H9 (cell line): ENCODE measurements around the gene KPNA2. TPM values are rescaled to one million over a fixed set of nuclear protein-coding genes. Genes with fewer than 3 reads are reported as not detected.
"Not testable (repeated sequence)": the region's sequence is repeated elsewhere in the genome, so short reads cannot be mapped to it uniquely, and the experiment has no call there.

Source experiments
- DNase-seq: peaks from one replicate; pipeline ENCODE4 v3.0.0-alpha.2; 2017
- H2AFZ ChIP-seq: one replicate; pipeline ENCODE4 v1.6.1; 2013; ENCODE audit warnings: mild to moderate bottlenecking, low read length, control low read depth, moderate library complexity
- H2AK5ac ChIP-seq: 2 replicates; pipeline ENCODE4 v1.6.1; 2013; ENCODE audit warnings: low read length, control low read depth, mixed read lengths; ENCODE audit not compliant: insufficient read length
- H2BK120ac ChIP-seq: one replicate; pipeline ENCODE4 v1.6.1; 2013; ENCODE audit warnings: low read depth, mild to moderate bottlenecking, low read length, control low read depth, inconsistent platforms; ENCODE audit not compliant: poor library complexity, severe bottlenecking
- H2BK12ac ChIP-seq: 2 replicates; pipeline ENCODE4 v1.6.1; 2013; ENCODE audit warnings: low read length, control low read depth, mixed read lengths, low read depth; ENCODE audit not compliant: insufficient read length
- H2BK15ac ChIP-seq: 2 replicates; pipeline ENCODE4 v1.6.1; 2013; ENCODE audit warnings: low read depth, low read length, control low read depth
- H2BK20ac ChIP-seq: one replicate; pipeline ENCODE4 v1.6.1; 2013; ENCODE audit warnings: low read depth, mild to moderate bottlenecking, low read length, control low read depth, inconsistent platforms; ENCODE audit not compliant: poor library complexity, severe bottlenecking
- H2BK5ac ChIP-seq: 2 replicates; pipeline ENCODE4 v1.6.1; 2013; ENCODE audit warnings: low read length, control low read depth, mixed read lengths; ENCODE audit not compliant: insufficient read length
- H3K14ac ChIP-seq: 2 replicates; pipeline ENCODE4 v1.6.1; 2013; ENCODE audit warnings: low read length, control low read depth; ENCODE audit not compliant: insufficient read depth
- H3K18ac ChIP-seq: 2 replicates; pipeline ENCODE4 v1.6.1; 2013; ENCODE audit warnings: low read depth, mild to moderate bottlenecking, mixed read lengths, low read length, control low read depth; ENCODE audit not compliant: insufficient read length
- H3K23ac ChIP-seq: 2 replicates; pipeline ENCODE4 v1.6.1; 2013; ENCODE audit warnings: low read length, control low read depth, mixed read lengths, low read depth; ENCODE audit not compliant: insufficient read length
- H3K23me2 ChIP-seq: 2 replicates; pipeline ENCODE4 v1.6.1; 2013; ENCODE audit warnings: low read depth, mild to moderate bottlenecking, mixed read lengths, low read length, control low read depth; ENCODE audit not compliant: insufficient read length, poor library complexity, severe bottlenecking
- H3K27ac ChIP-seq: 2 replicates; pipeline ENCODE4 v1.5.1; 2013; ENCODE audit warnings: low read length, control low read depth, mixed read lengths, low read depth; ENCODE audit not compliant: insufficient read length
- H3K27me3 ChIP-seq: 2 replicates; pipeline ENCODE4 v1.6.1; 2013; ENCODE audit warnings: low read length, control low read depth, inconsistent platforms; ENCODE audit not compliant: insufficient read depth
- H3K4ac ChIP-seq: 2 replicates; pipeline ENCODE4 v1.6.1; 2013; ENCODE audit warnings: low read depth, mild to moderate bottlenecking, control low read depth, inconsistent platforms, low read length, moderate library complexity
- H3K4me1 ChIP-seq: 2 replicates; pipeline ENCODE4 v1.6.1; 2013; ENCODE audit warnings: low read length, control low read depth, inconsistent platforms; ENCODE audit not compliant: insufficient read depth
- H3K4me2 ChIP-seq: 2 replicates; pipeline ENCODE4 v1.6.1; 2013; ENCODE audit warnings: low read length, control low read depth, mixed read lengths; ENCODE audit not compliant: insufficient read length, insufficient read depth
- H3K56ac ChIP-seq: 2 replicates; pipeline ENCODE4 v1.6.1; 2013; ENCODE audit warnings: low read depth, mild to moderate bottlenecking, mixed read lengths, low read length, control low read depth; ENCODE audit not compliant: insufficient read length
- H3K79me1 ChIP-seq: 2 replicates; pipeline ENCODE4 v1.6.1; 2013; ENCODE audit warnings: low read depth, mild to moderate bottlenecking, moderate library complexity, low read length, control low read depth, inconsistent platforms; ENCODE audit not compliant: insufficient read depth, poor library complexity, severe bottlenecking
- H3K79me2 ChIP-seq: 2 replicates; pipeline ENCODE4 v1.6.1; 2013; ENCODE audit warnings: low read length, control low read depth, inconsistent platforms; ENCODE audit not compliant: insufficient read depth
- H3K9ac ChIP-seq: 2 replicates; pipeline ENCODE4 v1.6.1; 2013; ENCODE audit warnings: low read length, control low read depth, mixed read lengths; ENCODE audit not compliant: insufficient read length; ENCODE audit errors: extremely low read depth
- H3K9me3 ChIP-seq: one replicate; pipeline ENCODE4 v1.6.1; 2013; ENCODE audit warnings: low read depth, low read length, inconsistent platforms; ENCODE audit not compliant: control insufficient read depth
- H3T11ph ChIP-seq: one replicate; pipeline ENCODE4 v1.6.1; 2013; ENCODE audit warnings: mild to moderate bottlenecking, low read length, control low read depth, inconsistent platforms
- H4K20me1 ChIP-seq: one replicate; pipeline ENCODE4 v1.6.1; 2013; ENCODE audit not compliant: control insufficient read depth, insufficient read length, insufficient read depth
- H4K5ac ChIP-seq: 2 replicates; pipeline ENCODE4 v1.6.1; 2013; ENCODE audit warnings: low read depth, mild to moderate bottlenecking, mixed read lengths, low read length, control low read depth; ENCODE audit not compliant: insufficient read length
- H4K8ac ChIP-seq: replicated peaks from 2 replicates; pipeline ENCODE4 v1.6.1; 2013; ENCODE audit warnings: low read length, control low read depth, mixed read lengths, low read depth; ENCODE audit not compliant: insufficient read length
- H4K91ac ChIP-seq: 2 replicates; pipeline ENCODE4 v1.6.1; 2013; ENCODE audit warnings: low read depth, mild to moderate bottlenecking, moderate library complexity, mixed read lengths, low read length, control low read depth; ENCODE audit not compliant: insufficient read length
- H3K27ac Mint-ChIP-seq, 3 experiments: 2 replicates in 2 of 3; 3 replicates in 1 of 3; pipeline ENCODE4 v1.8.0; 2020 to 2021; ENCODE audit warnings: mixed read lengths in 3 of 3, mild to moderate bottlenecking in 1 of 3, moderate library complexity in 1 of 3
- H3K27me3 Mint-ChIP-seq: 2 replicates; pipeline ENCODE4 v1.8.0; 2021; ENCODE audit warnings: low read depth, mild to moderate bottlenecking, moderate library complexity, mixed read lengths
- H3K36me3 Mint-ChIP-seq, 3 experiments: 2 replicates in 2 of 3; 3 replicates in 1 of 3; pipeline ENCODE4 v1.8.0; 2020 to 2021; ENCODE audit warnings: low read depth in 3 of 3, mixed read lengths in 3 of 3; ENCODE audit not compliant: insufficient read depth in 1 of 3
- H3K4me1 Mint-ChIP-seq, 2 experiments: 2 replicates each; pipeline ENCODE4 v1.8.0; 2020; ENCODE audit warnings: mixed read lengths in 2 of 2
- H3K4me3 Mint-ChIP-seq, 2 experiments: 2 replicates in 1 of 2; 3 replicates in 1 of 2; pipeline ENCODE4 v1.8.0; 2020 to 2021; ENCODE audit warnings: mild to moderate bottlenecking in 2 of 2, mixed read lengths in 2 of 2, moderate library complexity in 1 of 2
- H3K9me3 Mint-ChIP-seq, 2 experiments: 2 replicates in 1 of 2; 3 replicates in 1 of 2; pipeline ENCODE4 v1.8.0; 2020; ENCODE audit warnings: mild to moderate bottlenecking in 2 of 2, mixed read lengths in 2 of 2, moderate library complexity in 1 of 2
- WGBS: extraction: QIAGEN DNeasy Blood & Tissue Kit; methylation state at CpG from one replicate; pipeline ENCODE4 v1.1.7; 2013; ENCODE audit warnings: missing lambda C conversion rate, low lambda C conversion rate, mixed read lengths; ENCODE audit not compliant: insufficient read length; ENCODE audit errors: extremely low coverage; 5-methylcytosine and 5-hydroxymethylcytosine counted together
- total RNA-seq: library from RNA; stranded (reverse); gene quantifications from 2 replicates; pipeline ENCODE4 v1.2.1, GENCODE V29; 2021
- TF ChIP-seq, protein P1 (sequence below): fragments of 200-600 bp; sonication (generic); conservative IDR thresholded peaks from 3 replicates; pipeline ENCODE4 v1.8.0; 2021; ENCODE audit warnings: antibody characterized with exemption, mild to moderate bottlenecking

KPNA2 gene
- total RNA-seq, 1 experiment from 2014 or later: 432 TPM

DNA sequence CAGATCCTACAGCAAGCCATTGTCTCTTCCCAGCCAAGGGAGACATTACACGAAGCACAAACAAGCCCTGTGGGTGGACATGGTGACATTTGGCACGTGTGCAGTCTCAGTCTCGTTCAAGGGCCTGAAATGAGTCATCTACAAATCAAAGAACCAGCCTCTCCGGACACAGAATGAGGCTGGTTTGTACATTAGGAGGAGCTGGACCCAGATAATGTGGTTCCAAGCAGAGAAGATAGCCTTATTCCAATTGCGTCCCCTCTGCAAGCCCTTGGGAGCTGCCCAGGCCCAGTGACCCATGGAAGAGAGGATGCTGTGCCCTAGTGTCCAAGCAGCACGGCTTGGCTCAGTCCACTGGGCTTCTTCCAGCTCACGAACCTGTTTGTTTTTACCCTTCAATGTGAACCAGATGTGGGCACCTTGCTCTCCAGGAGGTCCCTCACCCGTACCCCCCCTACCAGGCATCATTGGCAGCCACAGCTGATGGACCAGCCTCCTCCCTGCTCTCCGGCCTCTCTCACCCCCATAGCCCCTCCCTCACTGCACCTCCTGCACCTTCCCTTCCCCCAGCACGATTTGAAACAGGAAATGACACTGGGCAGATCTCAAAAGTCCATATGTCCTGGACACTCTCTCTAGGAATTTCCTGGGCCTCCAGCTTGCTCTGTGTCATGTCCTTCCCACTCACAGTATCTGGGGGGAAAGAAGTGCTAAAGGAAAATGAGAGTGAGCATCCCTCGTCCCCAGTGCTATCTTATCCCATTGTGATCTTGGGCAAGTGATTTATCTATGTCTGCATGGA, 26.2 kb downstream of the KPNA2 start:
- Histone ChIP-seq H3K27ac (no peak overlapping the region), H2AFZ (no peak overlapping the region)
- no CpG with 5 or more reads among the region's 11 CpGs for WGBS

GRCh38 chr17:68065366-68065765, 29.8 kb downstream of the KPNA2 start:
- not testable (repeated sequence) for H3K79me2 ChIP-seq, H3K36me3 Mint-ChIP-seq, H2BK120ac ChIP-seq, H2BK15ac ChIP-seq, H3T11ph ChIP-seq, DNase-seq, H3K79me1 ChIP-seq, H3K4ac ChIP-seq, H2BK5ac ChIP-seq, H4K20me1 ChIP-seq, H3K23ac ChIP-seq, H3K9me3 ChIP-seq, H3K4me3 Mint-ChIP-seq, H2AFZ ChIP-seq, H3K27ac Mint-ChIP-seq, H4K5ac ChIP-seq, H3K9ac ChIP-seq, H3K56ac ChIP-seq, H3K14ac ChIP-seq, H3K4me2 ChIP-seq, H3K4me1 ChIP-seq, H2BK12ac ChIP-seq, H4K8ac ChIP-seq, H4K91ac ChIP-seq, H2BK20ac ChIP-seq, H3K27me3 ChIP-seq, H3K4me1 Mint-ChIP-seq, H3K9me3 Mint-ChIP-seq, H3K27me3 Mint-ChIP-seq, H3K27ac ChIP-seq, H3K23me2 ChIP-seq, H3K18ac ChIP-seq, H2AK5ac ChIP-seq
- WGBS: no CpG with 5 or more reads among the region's 7 CpGs

More for the DNA sequence above, 26.2 kb downstream of the KPNA2 start:
- Histone ChIP-seq H3K18ac (no peak overlapping the region), H2BK120ac (no peak overlapping the region), H2BK12ac (no peak overlapping the region), H3K4me1 (no peaks in the 10 kb centered on the region), H3K9me3 (no peaks in the 10 kb centered on the region), H2BK5ac (no peak overlapping the region), H4K91ac (no peak overlapping the region), H3K4me2 (no peak overlapping the region), H3K4ac (no peak overlapping the region), H3K23ac (no peak overlapping the region), H3K27me3 (no peaks in the 10 kb centered on the region), H2BK15ac (no peak overlapping the region), H2BK20ac (no peak overlapping the region), H3K56ac (no peak overlapping the region), H3K79me2 (no peaks in the 10 kb centered on the region), H4K5ac (no peak overlapping the region), H3T11ph (no peak overlapping the region), H4K20me1 (no peaks in the 10 kb centered on the region), H3K23me2 (no peaks in the 10 kb centered on the region), H3K9ac (no peak overlapping the region), H2AK5ac (no peak overlapping the region), H4K8ac (no peak overlapping the region), H3K79me1 (no peaks in the 10 kb centered on the region), H3K14ac (no peak overlapping the region)
- TF ChIP-seq, protein P1, sequence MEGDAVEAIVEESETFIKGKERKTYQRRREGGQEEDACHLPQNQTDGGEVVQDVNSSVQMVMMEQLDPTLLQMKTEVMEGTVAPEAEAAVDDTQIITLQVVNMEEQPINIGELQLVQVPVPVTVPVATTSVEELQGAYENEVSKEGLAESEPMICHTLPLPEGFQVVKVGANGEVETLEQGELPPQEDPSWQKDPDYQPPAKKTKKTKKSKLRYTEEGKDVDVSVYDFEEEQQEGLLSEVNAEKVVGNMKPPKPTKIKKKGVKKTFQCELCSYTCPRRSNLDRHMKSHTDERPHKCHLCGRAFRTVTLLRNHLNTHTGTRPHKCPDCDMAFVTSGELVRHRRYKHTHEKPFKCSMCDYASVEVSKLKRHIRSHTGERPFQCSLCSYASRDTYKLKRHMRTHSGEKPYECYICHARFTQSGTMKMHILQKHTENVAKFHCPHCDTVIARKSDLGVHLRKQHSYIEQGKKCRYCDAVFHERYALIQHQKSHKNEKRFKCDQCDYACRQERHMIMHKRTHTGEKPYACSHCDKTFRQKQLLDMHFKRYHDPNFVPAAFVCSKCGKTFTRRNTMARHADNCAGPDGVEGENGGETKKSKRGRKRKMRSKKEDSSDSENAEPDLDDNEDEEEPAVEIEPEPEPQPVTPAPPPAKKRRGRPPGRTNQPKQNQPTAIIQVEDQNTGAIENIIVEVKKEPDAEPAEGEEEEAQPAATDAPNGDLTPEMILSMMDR: no peak
- Mint-ChIP-seq H3K4me3 (no peak overlapping the region), H3K4me1 (no peaks in the 10 kb centered on the region), H3K27me3 (peaks cover 1% of the 10 kb centered on the region; the same call in 1 of the 2 replicates), H3K9me3 (no peaks in the 10 kb centered on the region; a peak in 1 of 5 replicates), H3K27ac (no peak overlapping the region), H3K36me3 (no peaks in the 10 kb centered on the region)
- no peak for DNase-seq
